Stimulated activated memory B cell treated with anti-CD40 and anti-IgM and Interleukin-4, amounts not matched to agents 10 μg/mL and 1 μg/mL and 100 μg/mL, for 72 hours (primary cell): ENCODE data around the gene ATP2C1.
A peak's percentile ranks its signal among the peaks of the same experiment; 100 is the strongest.

Experiments
- ATAC-seq: fragments of 150-1000 bp; cut with Tn5 transposase; 2 replicates; pipeline ENCODE4 v1.10.0; 2021
- H3K27ac Mint-ChIP-seq: one replicate; pipeline ENCODE4 v1.8.0; 2022; ENCODE audit warnings: mild to moderate bottlenecking, mixed read lengths
- H3K27me3 Mint-ChIP-seq: one replicate; pipeline ENCODE4 v1.8.0; 2022; ENCODE audit warnings: mixed read lengths
- H3K36me3 Mint-ChIP-seq: one replicate; pipeline ENCODE4 v1.8.0; 2022; ENCODE audit warnings: mixed read lengths
- H3K4me1 Mint-ChIP-seq: one replicate; pipeline ENCODE4 v1.8.0; 2022; ENCODE audit warnings: mixed read lengths
- H3K4me3 Mint-ChIP-seq: one replicate; pipeline ENCODE4 v1.8.0; 2022; ENCODE audit warnings: mild to moderate bottlenecking, moderate library complexity, mixed read lengths
- H3K9me3 Mint-ChIP-seq: one replicate; pipeline ENCODE4 v1.8.0; 2022; ENCODE audit warnings: mixed read lengths

The ATP2C1 gene

GRCh38 chr3:130878464-130878863 lies 15.4 kb upstream of the ATP2C1 start:
- Mint-ChIP-seq H3K36me3 (no peaks in the 10 kb centered on the region), H3K9me3 (peaks cover 20% of the 10 kb centered on the region), H3K4me1 (no peaks in the 10 kb centered on the region), H3K27me3 (peaks cover 14% of the 10 kb centered on the region), H3K27ac (no peak overlapping the region), H3K4me3 (no peak overlapping the region)
- no peak for ATAC-seq

GRCh38 chr3:130889416-130889946 lies 4.4 kb upstream of the ATP2C1 start:
- peaks cover 38% of the 10 kb centered on the region for H3K27me3 Mint-ChIP-seq

GRCh38 chr3:130892759-130893375 lies 1.0 kb upstream of the ATP2C1 start:
- Mint-ChIP-seq H3K27ac (peak overlapping the region; percentile 99), H3K36me3 (no peaks in the 10 kb centered on the region), H3K4me1 (peaks cover 34% of the 10 kb centered on the region), H3K4me3 (peak overlapping the region; percentile 98), H3K27me3 (peaks cover 9% of the 10 kb centered on the region), H3K9me3 (no peaks in the 10 kb centered on the region)
- peak; percentile 57 for ATAC-seq

More at GRCh38 chr3:130889416-130889946, 4.4 kb upstream of the ATP2C1 start:
- H3K36me3 Mint-ChIP-seq, result no peaks in the 10 kb centered on the region
- H3K9me3 Mint-ChIP-seq, result peaks cover 8% of the 10 kb centered on the region
- no peak for ATAC-seq
- H3K4me1 Mint-ChIP-seq, result peaks cover 2% of the 10 kb centered on the region
- H3K27ac Mint-ChIP-seq, result no peak overlapping the region
- no peak overlapping the region for H3K4me3 Mint-ChIP-seq

GRCh38 chr3:130894130-130894985 lies 474 bp downstream of the ATP2C1 start:
- peak overlapping the region; percentile 98 for H3K4me3 Mint-ChIP-seq
- H3K27ac Mint-ChIP-seq, result peak overlapping the region; percentile 99
- peak; percentile 65 for ATAC-seq
- H3K36me3 Mint-ChIP-seq, result no peaks in the 10 kb centered on the region
- no peaks in the 10 kb centered on the region for H3K9me3 Mint-ChIP-seq
- peaks cover 42% of the 10 kb centered on the region for H3K4me1 Mint-ChIP-seq
- H3K27me3 Mint-ChIP-seq, result no peaks in the 10 kb centered on the region

GRCh38 chr3:130894986-130895280 lies 1.0 kb downstream of the ATP2C1 start:
- Mint-ChIP-seq H3K27ac (peak overlapping the region; percentile 99), H3K36me3 (no peaks in the 10 kb centered on the region), H3K4me1 (peaks cover 44% of the 10 kb centered on the region), H3K27me3 (no peaks in the 10 kb centered on the region), H3K4me3 (peak overlapping the region; percentile 98), H3K9me3 (no peaks in the 10 kb centered on the region)
- ATAC-seq, result no peak

- no peaks in the 10 kb centered on the region for H3K27me3 Mint-ChIP-seq
- no peaks in the 10 kb centered on the region for H3K9me3 Mint-ChIP-seq
- no peak for ATAC-seq
- H3K36me3 Mint-ChIP-seq, result no peaks in the 10 kb centered on the region
- no peak overlapping the region for H3K27ac Mint-ChIP-seq
- peaks cover 51% of the 10 kb centered on the region for H3K4me1 Mint-ChIP-seq
- H3K4me3 Mint-ChIP-seq, result peak overlapping the region; percentile 98
Observed at GRCh38 chr3:130895690-130896488, 2.0 kb downstream of the ATP2C1 start.

- Mint-ChIP-seq H3K4me1 (peaks cover 65% of the 10 kb centered on the region), H3K4me3 (no peak overlapping the region), H3K27me3 (no peaks in the 10 kb centered on the region), H3K27ac (no peak overlapping the region), H3K9me3 (no peaks in the 10 kb centered on the region), H3K36me3 (no peaks in the 10 kb centered on the region)
- ATAC-seq, result no peak
Observed at GRCh38 chr3:130897316-130897715, 3.4 kb downstream of the ATP2C1 start.

GRCh38 chr3:130900959-130901358 lies 7.1 kb downstream of the ATP2C1 start:
- H3K27ac Mint-ChIP-seq, result no peak overlapping the region
- H3K4me1 Mint-ChIP-seq, result peaks cover 82% of the 10 kb centered on the region
- no peak for ATAC-seq
- no peak overlapping the region for H3K4me3 Mint-ChIP-seq
- no peaks in the 10 kb centered on the region for H3K36me3 Mint-ChIP-seq
- H3K27me3 Mint-ChIP-seq, result no peaks in the 10 kb centered on the region
- no peaks in the 10 kb centered on the region for H3K9me3 Mint-ChIP-seq

GRCh38 chr3:130901463-130902204 lies 7.8 kb downstream of the ATP2C1 start:
- Mint-ChIP-seq H3K4me1 (peaks cover 82% of the 10 kb centered on the region), H3K27ac (no peak overlapping the region), H3K27me3 (no peaks in the 10 kb centered on the region), H3K36me3 (peaks cover 6% of the 10 kb centered on the region), H3K4me3 (no peak overlapping the region), H3K9me3 (no peaks in the 10 kb centered on the region)
- ATAC-seq, result no peak

- H3K4me1 Mint-ChIP-seq, result peaks cover 87% of the 10 kb centered on the region
- H3K36me3 Mint-ChIP-seq, result peaks cover 9% of the 10 kb centered on the region
- no peak for ATAC-seq
- H3K27ac Mint-ChIP-seq, result no peak overlapping the region
- H3K9me3 Mint-ChIP-seq, result no peaks in the 10 kb centered on the region
- no peak overlapping the region for H3K4me3 Mint-ChIP-seq
- H3K27me3 Mint-ChIP-seq, result no peaks in the 10 kb centered on the region
Observed at GRCh38 chr3:130903412-130903908, 9.6 kb downstream of the ATP2C1 start.

- peaks cover 79% of the 10 kb centered on the region for H3K4me1 Mint-ChIP-seq
- H3K4me3 Mint-ChIP-seq, result no peak overlapping the region
- H3K9me3 Mint-ChIP-seq, result no peaks in the 10 kb centered on the region
- H3K27ac Mint-ChIP-seq, result no peak overlapping the region
- H3K27me3 Mint-ChIP-seq, result no peaks in the 10 kb centered on the region
- peaks cover 9% of the 10 kb centered on the region for H3K36me3 Mint-ChIP-seq
- ATAC-seq, result no peak
Observed at GRCh38 chr3:130904491-130904890, 10.6 kb downstream of the ATP2C1 start.

- H3K27me3 Mint-ChIP-seq, result no peaks in the 10 kb centered on the region
- H3K4me1 Mint-ChIP-seq, result peaks cover 73% of the 10 kb centered on the region
- H3K4me3 Mint-ChIP-seq, result no peak overlapping the region
- H3K27ac Mint-ChIP-seq, result peak overlapping the region; percentile 26
- no peaks in the 10 kb centered on the region for H3K9me3 Mint-ChIP-seq
- H3K36me3 Mint-ChIP-seq, result peaks cover 9% of the 10 kb centered on the region
- ATAC-seq, result no peak
Observed at GRCh38 chr3:130905551-130905950, 11.7 kb downstream of the ATP2C1 start.

- H3K4me1 Mint-ChIP-seq, result peaks cover 64% of the 10 kb centered on the region
- ATAC-seq, result no peak
Observed at GRCh38 chr3:130906374-130906995, 12.6 kb downstream of the ATP2C1 start.

GRCh38 chr3:130907500-130907899 lies 13.6 kb downstream of the ATP2C1 start:
- Mint-ChIP-seq H3K9me3 (peaks cover 2% of the 10 kb centered on the region), H3K27me3 (no peaks in the 10 kb centered on the region), H3K36me3 (peaks cover 14% of the 10 kb centered on the region), H3K27ac (no peak overlapping the region), H3K4me3 (no peak overlapping the region), H3K4me1 (peaks cover 54% of the 10 kb centered on the region)
- no peak for ATAC-seq

More at GRCh38 chr3:130906374-130906995, 12.6 kb downstream of the ATP2C1 start:
- Mint-ChIP-seq H3K27me3 (no peaks in the 10 kb centered on the region), H3K9me3 (peaks cover 2% of the 10 kb centered on the region), H3K36me3 (peaks cover 12% of the 10 kb centered on the region), H3K27ac (no peak overlapping the region), H3K4me3 (no peak overlapping the region)
